Panc1 (cell line): Measurements from ENCODE around the gene CCDC15. TPM values are rescaled to one million over a fixed set of nuclear protein-coding genes. Genes with fewer than 3 reads are reported as not detected.

Source experiments
- ATAC-seq: fragments of 200-7000 bp; cut with Tn5 transposase; 2 replicates; pipeline ENCODE4 v1.9.1; 2020; ENCODE audit warnings: mild to moderate bottlenecking, moderate library complexity
- BruUV-seq: library from RNA; stranded (reverse); fragments of 400-500 nt; replicated peaks from 2 replicates; lab custom pipeline; 2021; lab: Mats Ljungman, UMichigan
- CTCF ChIA-PET: fragments of 300-600 bp; sonication (Branson Sonifier 250); formaldehyde crosslinking; loops from one replicate; lab custom pipeline; 2022; ENCODE audit warnings: antibody characterized with exemption; lab: Charles Lee
- POLR2A ChIA-PET: fragments of 300-600 bp; sonication (Branson Sonifier 250); formaldehyde crosslinking; loops from one replicate; lab custom pipeline; 2022; ENCODE audit warnings: antibody characterized with exemption; lab: Charles Lee
- DNase-seq: peaks from one replicate; pipeline ENCODE4 v3.0.0-alpha.2; 2010; ENCODE audit warnings: low read depth, low spot score
- H3K27ac ChIP-seq: 2 replicates; pipeline ENCODE4 v1.5.1; 2011; ENCODE audit warnings: mild to moderate bottlenecking, low read length, inconsistent platforms
- H3K27me3 ChIP-seq: fragments of 200-500 bp; sonication (Bioruptor generic); 2 replicates; pipeline ENCODE4 v1.6.0; 2014; ENCODE audit warnings: low read length, inconsistent platforms; ENCODE audit not compliant: control insufficient read depth, insufficient read depth
- H3K36me3 ChIP-seq: fragments of 200-500 bp; sonication (Bioruptor generic); 2 replicates; pipeline ENCODE4 v1.5.1; 2014; ENCODE audit warnings: inconsistent platforms, mild to moderate bottlenecking, low read length, moderate library complexity; ENCODE audit not compliant: control insufficient read depth, insufficient read depth
- H3K4me1 ChIP-seq: 2 replicates; pipeline ENCODE4 v1.5.1; 2011; ENCODE audit warnings: inconsistent platforms, mild to moderate bottlenecking, low read length, moderate library complexity; ENCODE audit not compliant: control insufficient read depth, insufficient read depth
- H3K4me3 ChIP-seq, 2 experiments: 2 replicates each; pipeline ENCODE4 v1.5.1; 2011 to 2012; ENCODE audit warnings: low read depth in 2 of 2, low read length in 2 of 2, mild to moderate bottlenecking in 2 of 2, inconsistent platforms in 1 of 2, moderate library complexity in 1 of 2
- H3K9me3 ChIP-seq: fragments of 200-500 bp; sonication (Bioruptor generic); 2 replicates; pipeline ENCODE4 v1.5.1; 2014; ENCODE audit warnings: low read depth, mild to moderate bottlenecking, inconsistent platforms, low read length, moderate library complexity; ENCODE audit not compliant: control insufficient read depth, insufficient read depth
- CTCF ChIP-seq: fragments of 450-650 bp; IDR thresholded peaks from 2 replicates; pipeline ENCODE4 v1.5.1; 2017; ENCODE audit warnings: mild to moderate bottlenecking
- POLR2AphosphoS5 ChIP-seq: IDR thresholded peaks from 2 replicates; pipeline ENCODE4 v1.6.1; 2012; ENCODE audit warnings: mild to moderate bottlenecking, low read depth, low read length, moderate library complexity
- REST ChIP-seq, 2 experiments: IDR thresholded peaks; 2 replicates each; pipeline ENCODE4 v1.6.1; 2011 to 2012; ENCODE audit warnings: low read depth in 2 of 2, control low read depth in 1 of 2, low read length in 1 of 2, mild to moderate bottlenecking in 1 of 2, moderate library complexity in 1 of 2; ENCODE audit not compliant: insufficient read depth in 1 of 2
- SIN3A ChIP-seq: IDR thresholded peaks from 2 replicates; pipeline ENCODE4 v1.6.1; 2012; ENCODE audit warnings: low read depth, mild to moderate bottlenecking, low read length, moderate library complexity, borderline replicate concordance; ENCODE audit not compliant: insufficient read depth
- TCF7L2 ChIP-seq: IDR thresholded peaks from 2 replicates; pipeline ENCODE4 v1.6.1; 2011; ENCODE audit warnings: mild to moderate bottlenecking, low read depth, low read length, inconsistent platforms
- in situ Hi-C: cut with HindIII; loops from 2 replicates; pipeline ENCODE4 v1.10.0; 2016; ENCODE audit warnings: low sequenced_read_pairs, low pct_unique_long_range_greater_than_20kb
- intact Hi-C: fragments of 100-400 bp; cut with micrococcal nuclease; formaldehyde crosslinking; loops from one replicate; pipeline ENCODE4 v1.10.0; 2022; ENCODE audit not compliant: unreplicated experiment
- total RNA-seq: library from RNA; stranded (reverse); gene quantifications from one replicate; pipeline ENCODE4 v1.2.1, GENCODE V29; 2021; ENCODE audit not compliant: unreplicated experiment

The CCDC15 gene
- total RNA-seq, 1 experiment from 2014 or later: 2.8 TPM

- Histone ChIP-seq H3K9me3 (no peaks in the 10 kb centered on the region), H3K36me3 (no peaks in the 10 kb centered on the region), H3K4me3 (no peak overlapping the region), H3K27ac (no peak overlapping the region), H3K4me1 (no peaks in the 10 kb centered on the region), H3K27me3 (no peaks in the 10 kb centered on the region)
- no TSS peak for BruUV-seq
- CTCF ChIA-PET: interaction anchor here (0.6 kb wide), 1 partner anchor 270 kb away, joined by 3 read pairs; no protein-coding TSS in a partner anchor
- ATAC-seq: no peak
- in situ Hi-C loops (no loop called here), intact Hi-C loops (no loop called here)
- POLR2A ChIA-PET: no interaction called here
- TF ChIP-seq CTCF (no peak), REST (IDR thresholded peaks at IDR 0.05; ENCODE audit: insufficient read depth in 1 of 2, low read depth in 2 of 2, low read length in 1 of 2) (no peak), SIN3A (no peak), TCF7L2 (no peak), POLR2AphosphoS5 (no peak)
- no peak for DNase-seq
Measured at GRCh38 chr11:125078516-125079140, 124.6 kb downstream of the CCDC15 start.

- no peak overlapping the region for H3K4me3 ChIP-seq
- intact Hi-C loops: no loop called here
- TF ChIP-seq POLR2AphosphoS5 (no peak), CTCF (no peak), TCF7L2 (no peak), SIN3A (no peak), REST (IDR thresholded peaks at IDR 0.05; ENCODE audit: insufficient read depth in 1 of 2, low read depth in 2 of 2, low read length in 1 of 2) (no peak)
- H3K36me3 ChIP-seq: no peaks in the 10 kb centered on the region
- no peak for ATAC-seq
- H3K27me3 ChIP-seq: no peaks in the 10 kb centered on the region
- H3K27ac ChIP-seq: no peak overlapping the region
- no peaks in the 10 kb centered on the region for H3K9me3 ChIP-seq
- no TSS peak for BruUV-seq
- no peaks in the 10 kb centered on the region for H3K4me1 ChIP-seq
- ChIA-PET POLR2A (no interaction called here), CTCF (no interaction called here)
- in situ Hi-C loops: no loop called here
- DNase-seq: no peak
Measured at GRCh38 chr11:125079151-125079877, 125.3 kb downstream of the CCDC15 start.
